ENCODE measurements around the gene CFLAR. TPM values are rescaled to one million over a fixed set of nuclear protein-coding genes. Genes with fewer than 3 reads are reported as not detected.
A peak's percentile ranks its signal among the peaks of the same experiment; 100 is the strongest.

Gene CFLAR
- total and polyA plus RNA-seq, 2 of the 13 experiments (the other 11 are each of a cell fraction or from before 2014, with no cell fraction given): 43.8 to 92.1 TPM

- TF ChIP-seq RNF219 (CRISPR knock-in tag; IDR thresholded peaks at IDR 0.05) (0 out of 2 replicates have a peak, but pooled peaks have one; percentile 43), CENPBD1 (CRISPR knock-in tag; IDR thresholded peaks at IDR 0.05; ENCODE audit: borderline replicate concordance, low read depth) (peak; percentile 28; the same call in 1 of the 2 replicates), ZNF652 (CRISPR knock-in tag; IDR thresholded peaks at IDR 0.05; ENCODE audit: borderline replicate concordance, low read depth) (peak; percentile 33; the same call in 1 of the 2 replicates), ZNF232 (CRISPR knock-in tag; IDR thresholded peaks at IDR 0.05; ENCODE audit: borderline replicate concordance) (peak; percentile 84; the same call in 1 of the 2 replicates), NRL (CRISPR knock-in tag; IDR thresholded peaks at IDR 0.05; ENCODE audit: borderline replicate concordance) (peak; percentile 93), ZSCAN29 (CRISPR knock-in tag; conservative IDR thresholded peaks at IDR 0.05) (peak; percentile 91), NBN (conservative IDR thresholded peaks at IDR 0.05) (no peak), ZBTB21 (CRISPR knock-in tag; IDR thresholded peaks at IDR 0.05) (peak; percentile 65; the same call in 1 of the 2 replicates), HNRNPUL1 (IDR thresholded peaks at IDR 0.05; ENCODE audit: low read depth, low read length) (no peak), NFE2 (CRISPR knock-in tag; IDR thresholded peaks at IDR 0.05) (no peak; the same call in 1 of the 2 replicates), ZNF770 (CRISPR knock-in tag; IDR thresholded peaks at IDR 0.05) (peak; percentile 52), ZNF503 (CRISPR knock-in tag; IDR thresholded peaks at IDR 0.05) (peak; percentile 71; the same call in 1 of the 2 replicates), FOXM1 (CRISPR knock-in tag; IDR thresholded peaks at IDR 0.05) (no peak), ONECUT2 (CRISPR knock-in tag; IDR thresholded peaks at IDR 0.05) (no peak; the same call in 1 of the 2 replicates), ZNF749 (CRISPR knock-in tag; IDR thresholded peaks at IDR 0.05; ENCODE audit: borderline replicate concordance) (peak; percentile 70; the same call in 1 of the 2 replicates), NFYB (CRISPR knock-in tag; IDR thresholded peaks at IDR 0.05) (peak; percentile 99), GPN1 (CRISPR knock-in tag; IDR thresholded peaks at IDR 0.05; ENCODE audit: borderline replicate concordance) (peak; percentile 74; the same call in 1 of the 2 replicates), DRAP1 (CRISPR knock-in tag; IDR thresholded peaks at IDR 0.05) (peak; percentile 72; the same call in 1 of the 2 replicates), ZBTB49 (CRISPR knock-in tag; IDR thresholded peaks at IDR 0.05; ENCODE audit: borderline replicate concordance) (peak; percentile 94; the same call in 1 of the 2 replicates)
Observed at GRCh38 chr2:201071479-201072200, 44.3 kb upstream of the CFLAR start, which contains the start of the genes HYCC2 and NDUFB3 (continued).
